Raji (cell line): ENCODE results near the gene DUSP22.
A peak's percentile ranks its signal among the peaks of the same experiment; 100 is the strongest.

Source experiments
- POLR2A ChIP-seq: IDR thresholded peaks from 2 replicates; pipeline ENCODE4 v1.6.1; 2011; ENCODE audit warnings: low read depth, low read length, control low read depth; ENCODE audit not compliant: insufficient read depth

DUSP22 gene

DNA sequence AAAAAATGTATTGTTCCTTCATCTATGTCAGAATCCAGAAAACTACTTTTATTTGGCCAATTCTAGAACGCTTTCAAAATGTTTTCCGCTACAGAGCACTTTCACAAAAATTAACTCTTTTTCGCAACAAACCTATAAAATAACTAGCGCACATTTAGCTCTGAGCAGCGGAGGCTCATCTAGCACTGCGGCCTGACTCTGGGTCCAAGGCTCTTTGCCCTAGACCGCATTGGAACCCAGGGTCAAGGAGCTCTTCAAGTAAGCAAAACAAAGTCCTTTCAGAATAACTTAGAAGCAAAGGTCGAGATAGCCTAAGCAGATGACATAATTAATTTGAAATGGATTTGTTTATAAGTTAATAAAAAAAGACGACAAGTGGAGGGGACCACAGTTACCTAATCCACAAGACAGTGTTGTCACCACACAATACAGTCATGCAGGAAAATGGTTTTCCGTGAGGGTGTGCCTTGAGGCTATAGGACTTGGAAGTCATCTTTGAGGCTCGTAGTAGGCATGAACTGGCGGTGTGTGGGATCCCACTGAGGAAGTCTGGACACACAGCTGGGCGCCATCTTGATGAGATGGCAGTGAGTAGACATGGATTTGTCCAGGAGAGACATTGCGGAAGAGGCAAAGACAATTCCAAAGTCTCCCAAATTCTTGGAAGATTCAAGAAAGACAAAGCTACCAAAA, 70.1 kb downstream of the DUSP22 start:
- no peak for TF ChIP-seq POLR2A

DNA sequence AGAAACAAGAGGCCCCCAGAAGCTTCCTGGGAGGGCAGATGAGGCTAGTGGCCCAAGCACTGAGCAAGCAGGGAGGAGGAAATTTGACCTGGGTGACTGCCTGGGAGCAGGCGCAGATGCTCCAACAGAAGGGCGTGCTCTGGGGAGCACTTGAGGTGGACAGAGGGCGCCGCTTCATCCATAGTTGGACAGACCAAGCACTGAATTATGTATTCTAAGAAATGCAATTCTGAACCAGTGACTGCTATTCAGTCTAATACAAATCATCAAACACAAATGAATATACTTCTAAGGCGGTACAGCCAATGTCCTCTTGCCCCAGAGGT, 70.6 kb downstream of the DUSP22 start:
- no peak for TF ChIP-seq POLR2A

DNA sequence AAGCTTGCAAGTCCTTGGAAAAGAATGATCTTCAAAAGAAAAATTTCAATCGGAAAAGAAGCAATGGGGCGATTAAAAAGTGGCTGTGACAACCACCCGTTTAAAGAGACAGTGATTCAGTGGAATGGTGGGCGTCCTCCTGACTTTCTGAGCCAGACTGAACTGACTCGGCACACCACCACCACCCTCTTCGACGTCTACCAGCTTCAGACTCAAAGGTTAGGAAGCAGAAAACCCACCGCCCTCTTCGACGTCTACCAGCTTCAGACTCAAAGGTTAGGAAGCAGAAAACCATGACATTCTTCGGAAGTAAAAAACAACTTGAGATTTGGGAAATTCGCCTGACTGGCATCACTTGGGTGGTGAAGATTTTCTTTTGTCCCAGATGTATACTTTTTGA, 71.0 kb downstream of the DUSP22 start:
- no peak for TF ChIP-seq POLR2A

DNA sequence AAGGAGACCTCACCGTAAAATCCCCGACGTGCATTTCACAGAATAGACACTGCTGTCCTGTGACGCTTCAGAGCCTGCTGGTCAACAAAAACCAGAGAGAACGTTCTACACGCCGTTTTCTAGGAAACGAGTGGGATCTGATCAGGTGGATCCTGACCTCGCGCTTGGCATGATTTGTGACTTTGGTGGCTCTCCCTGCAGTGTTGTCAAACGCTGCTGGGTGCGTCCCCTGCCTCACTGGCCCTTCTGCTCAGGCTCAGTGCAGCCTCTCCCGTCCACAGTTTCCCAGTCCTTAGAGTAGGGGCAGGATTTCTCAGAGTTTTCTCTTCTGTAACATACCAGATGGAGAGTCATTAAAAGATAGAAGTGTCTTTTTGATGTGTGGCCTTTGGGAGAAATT, 71.6 kb downstream of the DUSP22 start:
- no peak for TF ChIP-seq POLR2A

DNA sequence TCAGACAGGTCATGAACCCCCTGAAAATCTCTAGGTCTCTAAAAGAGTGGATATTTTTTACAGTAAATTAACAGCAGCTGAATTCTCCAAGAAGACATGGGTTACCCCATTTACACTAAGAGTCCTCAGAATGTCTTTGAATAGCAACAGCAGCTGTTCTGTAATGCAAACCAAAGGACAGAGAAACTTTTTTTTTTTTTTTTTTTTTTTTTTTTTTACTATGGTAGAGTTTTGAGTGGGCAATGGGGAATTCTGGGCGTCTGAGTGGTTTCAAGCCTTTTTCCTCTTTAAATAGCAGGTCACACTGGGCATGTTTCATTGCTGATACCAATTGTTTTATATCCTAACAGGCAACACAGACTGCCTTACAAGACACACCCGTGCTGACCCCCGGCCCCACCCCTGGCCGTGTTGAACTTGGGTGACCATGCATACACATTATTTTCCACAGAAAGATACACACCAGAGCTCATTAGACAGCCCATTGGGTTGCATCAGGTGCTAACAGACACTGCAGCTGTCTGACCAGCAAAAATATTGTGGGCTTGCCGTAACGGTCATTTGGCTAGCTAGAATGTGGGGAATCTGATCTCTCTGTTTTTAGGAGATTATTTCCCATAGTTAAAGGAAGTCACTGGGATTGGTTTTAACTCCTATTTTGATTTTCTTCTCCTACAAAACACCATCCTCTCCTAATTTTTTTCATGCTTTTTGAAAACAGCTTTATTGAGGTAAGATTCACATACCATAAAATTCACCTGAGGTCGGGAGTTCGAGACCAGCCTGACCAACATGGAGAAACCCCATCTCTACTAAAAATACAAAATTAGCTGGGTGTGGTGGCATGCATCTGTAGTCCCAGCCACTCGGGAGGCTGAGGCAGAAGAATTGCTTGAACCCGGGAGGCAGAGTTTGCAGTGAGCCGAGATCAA, 72.6 kb downstream of the DUSP22 start:
- TF ChIP-seq POLR2A = peak; percentile 24; the same call in 1 of the 2 replicates

DNA sequence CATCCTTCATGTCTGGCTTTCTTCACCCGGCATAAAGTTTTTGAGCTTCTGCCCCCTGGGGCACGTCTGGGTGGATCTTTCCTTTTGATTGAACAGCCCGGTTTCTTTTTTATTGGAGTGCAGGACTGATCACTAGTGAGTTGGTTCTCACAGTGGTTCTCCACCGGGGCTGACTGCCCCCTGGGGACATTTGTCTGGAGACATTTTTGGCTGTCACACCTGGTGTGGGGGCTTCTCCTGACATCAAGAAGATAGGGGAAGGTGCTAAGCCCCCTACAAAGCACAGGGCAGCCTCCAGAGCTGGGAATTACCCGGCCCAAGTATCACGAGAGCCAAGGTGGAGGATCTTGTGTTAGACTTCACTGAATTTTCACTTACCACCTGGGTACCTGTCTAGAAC, 73.5 kb downstream of the DUSP22 start:
- no peak for TF ChIP-seq POLR2A

DNA sequence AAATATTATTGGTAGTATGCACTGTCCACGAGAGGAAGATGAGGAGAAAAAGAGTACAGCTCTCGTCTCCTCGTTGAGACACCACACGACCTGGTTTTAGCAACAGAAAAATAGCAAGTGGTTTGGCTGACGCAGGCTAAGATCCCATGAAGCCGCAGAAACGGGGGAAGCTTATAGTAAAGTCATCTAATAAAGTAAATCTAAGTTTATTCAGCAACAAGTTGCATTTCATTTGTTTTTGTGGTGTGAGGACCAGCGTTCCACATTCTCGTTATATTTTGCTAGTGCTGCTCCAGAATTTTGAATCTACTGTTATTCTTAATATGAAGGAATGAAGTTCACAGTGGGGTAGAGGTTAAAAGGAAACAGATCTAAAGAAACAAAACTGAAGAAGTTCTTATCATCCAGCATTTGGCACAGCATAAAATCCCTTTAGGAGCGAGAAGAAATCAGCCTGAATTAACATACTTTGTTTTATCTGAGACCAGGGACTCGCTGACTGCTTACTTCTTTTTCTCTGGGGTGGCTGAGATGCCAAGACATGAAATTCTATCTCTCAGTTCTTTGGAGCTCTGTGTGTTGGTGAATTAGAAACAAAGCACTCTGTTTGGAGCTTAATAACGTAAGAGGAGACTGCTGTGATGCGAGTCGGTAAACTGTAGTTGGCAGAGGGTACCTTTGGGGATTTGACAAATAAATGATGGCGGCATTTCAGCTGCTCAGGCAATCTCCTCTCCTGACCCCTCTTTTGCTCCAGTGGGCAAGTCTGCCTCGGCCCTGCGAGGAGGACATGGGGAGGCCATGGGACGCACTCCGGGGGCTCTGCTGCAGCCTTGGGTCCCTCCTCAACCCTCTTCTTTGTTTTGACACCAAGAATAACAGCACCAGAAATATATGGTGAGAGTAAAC, 74.4 kb downstream of the DUSP22 start:
- TF ChIP-seq POLR2A = no peak

DNA sequence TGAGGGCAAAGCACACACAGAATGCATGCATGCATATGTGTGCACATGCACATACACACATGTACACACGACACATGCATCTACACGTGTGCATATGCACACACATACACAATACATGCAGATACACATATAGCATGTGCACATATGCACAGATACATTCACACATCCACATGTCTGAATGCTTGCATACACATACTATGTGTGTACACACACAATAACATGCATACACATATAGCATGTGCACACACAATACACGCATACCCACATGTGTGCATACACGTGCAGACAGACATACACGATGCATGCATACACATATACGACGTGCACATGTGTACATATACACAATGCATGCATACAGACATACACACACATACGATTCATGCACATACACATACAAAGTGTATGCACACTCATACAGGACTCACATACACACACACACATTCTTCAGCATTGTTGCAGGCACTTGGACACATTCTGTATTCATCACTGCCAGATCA, 75.1 kb downstream of the DUSP22 start:
- no peak for TF ChIP-seq POLR2A

DNA sequence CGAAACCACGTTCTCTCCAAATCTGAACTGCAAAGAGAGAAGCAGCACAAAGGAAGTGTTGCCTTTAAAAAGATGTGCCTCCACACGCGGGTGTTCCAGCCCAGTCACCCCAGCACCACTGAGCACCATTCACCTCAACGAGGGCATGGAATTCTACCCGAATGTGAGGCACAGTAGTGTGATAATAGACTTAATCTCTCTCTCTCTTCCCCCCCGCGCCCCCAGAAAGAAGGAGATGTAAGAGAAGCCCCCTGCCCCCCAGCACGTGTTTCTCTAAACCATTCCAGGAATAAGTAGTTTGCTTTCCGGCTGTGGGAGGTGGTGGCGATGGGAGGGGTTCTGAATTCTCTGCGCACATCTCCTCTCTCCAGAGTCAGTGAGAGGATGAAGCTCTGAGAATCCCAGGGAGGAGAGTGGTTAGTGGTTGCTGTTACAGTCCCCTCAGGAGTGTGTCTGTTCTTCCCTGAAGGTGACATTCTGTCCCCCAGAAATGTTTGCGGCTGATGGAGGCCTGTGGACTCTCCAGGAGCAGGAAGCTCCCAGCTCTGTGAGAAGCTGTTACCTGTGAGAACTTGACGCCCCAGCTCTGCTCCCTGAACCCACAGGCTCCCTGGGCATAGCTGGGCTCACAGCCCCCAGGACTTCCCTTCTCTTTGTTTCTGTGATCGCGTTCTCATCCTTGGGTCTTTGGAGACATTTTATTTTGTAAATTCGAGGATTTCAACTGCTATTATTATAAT, 75.8 kb downstream of the DUSP22 start:
- TF ChIP-seq POLR2A = no peak

DNA sequence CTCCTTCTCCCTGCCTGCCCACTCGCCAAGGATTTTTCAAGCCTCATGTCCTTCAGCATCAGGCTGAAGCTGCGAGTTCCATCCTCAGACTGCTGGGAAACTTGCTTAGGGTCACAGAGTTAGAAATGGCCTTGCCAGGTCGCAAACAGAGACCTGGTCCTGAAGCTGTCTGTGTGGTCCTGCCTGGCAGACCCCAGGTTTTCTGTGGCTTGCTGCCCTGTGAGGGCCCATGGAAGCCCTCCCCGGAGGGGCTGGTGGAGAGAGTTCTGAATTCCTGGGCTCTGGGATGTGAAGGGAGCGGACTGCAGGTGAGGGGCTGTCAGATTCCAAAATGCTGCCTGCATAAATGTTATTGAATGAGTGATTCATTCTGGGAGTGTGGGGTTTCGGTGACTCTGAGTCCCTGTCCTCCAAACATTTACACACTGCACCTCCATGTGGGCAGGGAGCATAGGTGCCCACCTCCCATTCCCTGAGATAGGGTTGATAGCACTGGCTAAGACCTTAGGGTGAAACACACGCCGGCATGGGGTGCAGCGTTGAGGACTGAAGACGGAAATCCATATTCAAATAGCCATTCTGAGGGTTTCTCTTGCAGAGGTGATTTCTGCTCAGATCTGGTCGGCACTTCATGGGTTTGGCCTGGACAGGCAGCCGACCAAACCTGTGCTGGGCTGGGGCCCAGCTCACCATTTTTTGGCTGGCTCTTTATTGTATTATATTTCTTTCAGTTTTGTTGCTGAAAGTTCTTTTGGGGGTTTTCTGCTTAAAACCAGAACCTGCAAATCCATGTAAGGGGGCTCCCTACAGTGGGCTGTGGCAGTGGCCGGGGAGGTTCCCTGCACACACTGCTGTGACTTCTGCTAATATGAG, 77.5 kb downstream of the DUSP22 start:
- TF ChIP-seq POLR2A = no peak

DNA sequence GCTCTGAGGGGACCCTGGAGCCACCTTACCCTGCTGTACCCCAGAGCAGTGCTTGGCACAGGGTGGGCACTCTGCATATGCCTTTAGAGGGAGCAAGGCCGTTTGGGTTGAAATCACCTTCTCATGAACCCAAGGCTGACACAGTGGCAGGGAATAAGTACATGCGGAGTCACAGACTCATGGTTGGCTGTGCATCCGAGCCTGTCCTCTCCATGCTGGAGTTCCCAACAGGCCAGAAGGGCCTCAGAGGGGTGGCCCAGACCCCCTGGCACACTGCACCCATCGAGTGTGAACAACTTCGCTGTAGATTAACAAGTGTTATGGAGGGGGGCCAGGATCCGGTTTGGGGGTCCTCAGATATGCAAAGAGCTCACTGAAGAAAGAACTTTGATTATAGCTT, 78.3 kb downstream of the DUSP22 start:
- TF ChIP-seq POLR2A = no peak

DNA sequence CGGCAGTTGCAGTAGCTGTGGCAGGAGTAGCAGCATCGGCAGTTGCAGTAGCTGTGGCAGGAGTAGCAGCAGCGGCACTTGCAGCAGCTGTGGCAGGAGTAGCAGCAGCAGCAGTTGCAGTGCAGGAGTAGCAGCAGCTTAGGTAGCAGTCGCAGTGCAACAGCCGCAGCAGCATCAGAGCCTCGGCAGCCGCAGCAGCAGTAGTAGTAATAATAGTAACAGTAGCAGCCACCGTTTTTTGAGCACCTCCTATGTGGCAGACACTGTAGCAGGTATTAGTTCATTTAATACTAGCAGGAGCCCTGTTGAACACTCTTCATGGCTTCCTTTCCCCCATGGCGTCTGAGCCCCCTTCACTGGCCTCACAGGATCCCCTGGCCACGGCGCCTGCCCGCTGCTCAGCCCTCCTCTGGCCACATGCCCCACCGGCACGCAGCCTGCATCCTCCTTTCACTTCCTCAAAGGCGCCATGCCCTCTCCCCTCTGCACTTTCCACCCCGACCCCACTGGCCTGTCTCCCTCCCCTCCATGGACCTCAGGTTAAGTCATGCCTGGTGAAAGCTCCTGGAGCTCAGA, 80.1 kb downstream of the DUSP22 start:
- no peak for TF ChIP-seq POLR2A

DNA sequence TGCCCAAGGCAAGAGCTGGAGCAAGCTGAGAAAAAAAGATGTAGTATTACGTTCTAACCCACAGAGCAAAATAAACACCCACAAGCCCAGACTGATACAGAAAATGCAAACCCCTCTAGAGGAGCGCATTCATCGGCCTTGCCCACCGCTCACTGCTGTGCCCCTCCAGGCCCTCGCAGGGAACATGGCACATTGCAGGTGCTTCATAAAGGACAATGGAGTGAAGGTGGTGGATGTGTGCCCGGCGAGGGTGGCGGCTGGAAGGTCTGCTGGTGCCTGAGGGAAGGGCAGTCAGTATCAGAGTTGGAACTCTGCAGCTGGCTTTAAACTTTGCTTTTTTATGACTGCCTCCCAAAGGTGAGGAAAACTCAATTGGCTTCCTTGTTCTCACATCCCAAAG, 80.7 kb downstream of the DUSP22 start:
- TF ChIP-seq POLR2A = no peak

DNA sequence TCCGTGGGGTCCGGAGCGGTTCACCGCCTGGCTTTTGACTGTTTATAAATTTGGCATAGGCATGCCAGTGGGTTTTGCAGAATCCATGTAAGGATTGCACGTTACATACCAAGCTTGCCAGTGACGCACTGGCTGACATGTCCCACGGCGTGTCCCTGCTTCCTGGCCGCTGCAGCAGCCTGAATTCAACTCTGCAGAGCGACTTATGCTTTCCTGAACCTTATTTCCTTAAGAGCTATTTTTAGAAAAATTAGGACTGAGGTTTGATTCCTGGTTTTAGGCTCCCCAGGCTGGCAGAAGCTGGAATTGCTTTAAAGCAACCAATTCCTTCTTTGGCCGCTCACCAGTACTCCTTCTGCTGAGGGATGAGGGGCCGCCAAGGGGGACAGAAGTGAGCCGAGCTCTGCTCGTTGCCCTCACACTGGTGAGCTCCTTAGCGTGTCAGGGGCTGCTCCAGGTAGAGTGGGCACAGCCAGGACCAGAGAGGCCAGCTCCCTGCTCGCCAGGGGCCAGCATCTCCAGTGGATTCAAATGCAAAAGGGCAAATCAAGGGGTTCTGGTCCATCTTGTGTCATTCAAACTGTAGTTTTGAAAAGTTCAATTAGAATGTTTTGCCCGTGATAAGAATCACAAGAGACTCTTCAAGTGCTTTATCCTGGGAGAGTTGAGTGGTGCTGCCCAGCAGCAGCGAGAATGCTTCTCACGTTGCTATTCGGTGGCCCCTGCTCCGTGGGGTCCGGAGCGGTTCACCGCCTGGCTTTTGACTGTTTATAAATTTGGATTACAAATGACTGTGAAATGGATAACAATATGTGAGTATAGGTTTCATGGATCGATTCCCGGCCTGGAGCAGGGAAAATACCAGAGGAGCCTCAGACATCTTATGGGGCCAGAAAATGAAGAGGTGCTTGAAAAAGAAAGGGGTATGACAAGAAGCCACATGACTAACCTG, 81.8 kb downstream of the DUSP22 start:
- TF ChIP-seq POLR2A = no peak
